Parathyroid adenoma (tissue), 2 donors: ENCODE results near the gene PRKG1.
"Not testable (repeated sequence)": the region's sequence is repeated elsewhere in the genome, so short reads cannot be mapped to it uniquely, and the experiment has no call there.

Experiments
- H2AFZ ChIP-seq: fragments of 300-600 bp; sonication (generic); one replicate; pipeline ENCODE4 v1.7.0; 2017; ENCODE audit warnings: antibody characterized with exemption, mild to moderate bottlenecking
- H3K27ac ChIP-seq: fragments of 300-600 bp; sonication (generic); one replicate; pipeline ENCODE4 v1.7.0; 2017
- H3K27me3 ChIP-seq: fragments of 300-600 bp; sonication (generic); one replicate; pipeline ENCODE4 v1.7.0; 2017; ENCODE audit warnings: low read length; ENCODE audit not compliant: control insufficient read depth, insufficient read depth
- H3K36me3 ChIP-seq: fragments of 300-600 bp; sonication (generic); one replicate; pipeline ENCODE4 v1.7.0; 2017; ENCODE audit warnings: low read length; ENCODE audit not compliant: control insufficient read depth, insufficient read depth
- H3K4me1 ChIP-seq: fragments of 300-600 bp; sonication (generic); one replicate; pipeline ENCODE4 v1.7.0; 2017; ENCODE audit warnings: control low read depth
- H3K4me2 ChIP-seq: fragments of 300-600 bp; sonication (generic); one replicate; pipeline ENCODE4 v1.7.0; 2017; ENCODE audit warnings: low read length
- H3K4me3 ChIP-seq: fragments of 300-600 bp; sonication (generic); one replicate; pipeline ENCODE4 v1.7.0; 2017; ENCODE audit warnings: low read depth, low read length
- H3K79me2 ChIP-seq: fragments of 300-600 bp; sonication (generic); one replicate; pipeline ENCODE4 v1.7.0; 2017; ENCODE audit warnings: control low read depth
- H3K9ac ChIP-seq: fragments of 300-600 bp; sonication (generic); one replicate; pipeline ENCODE4 v1.7.0; 2017; ENCODE audit warnings: mild to moderate bottlenecking
- H3K9me3 ChIP-seq: fragments of 300-600 bp; sonication (generic); one replicate; pipeline ENCODE4 v1.7.0; 2017; ENCODE audit warnings: low read length; ENCODE audit not compliant: control insufficient read depth
- TF ChIP-seq, protein P1 (sequence below): fragments of 300-600 bp; sonication (generic); IDR thresholded peaks from one replicate; pipeline ENCODE4 v1.7.0; 2017; ENCODE audit warnings: antibody characterized with exemption, mild to moderate bottlenecking
- donor health status: primary hyperparathyroidism.

Gene PRKG1

GRCh38 chr10:52239771-52240170, 1165.5 kb downstream of the PRKG1 start:
- H3K79me2 ChIP-seq: no peaks in the 10 kb centered on the region
- TF ChIP-seq, protein P1, sequence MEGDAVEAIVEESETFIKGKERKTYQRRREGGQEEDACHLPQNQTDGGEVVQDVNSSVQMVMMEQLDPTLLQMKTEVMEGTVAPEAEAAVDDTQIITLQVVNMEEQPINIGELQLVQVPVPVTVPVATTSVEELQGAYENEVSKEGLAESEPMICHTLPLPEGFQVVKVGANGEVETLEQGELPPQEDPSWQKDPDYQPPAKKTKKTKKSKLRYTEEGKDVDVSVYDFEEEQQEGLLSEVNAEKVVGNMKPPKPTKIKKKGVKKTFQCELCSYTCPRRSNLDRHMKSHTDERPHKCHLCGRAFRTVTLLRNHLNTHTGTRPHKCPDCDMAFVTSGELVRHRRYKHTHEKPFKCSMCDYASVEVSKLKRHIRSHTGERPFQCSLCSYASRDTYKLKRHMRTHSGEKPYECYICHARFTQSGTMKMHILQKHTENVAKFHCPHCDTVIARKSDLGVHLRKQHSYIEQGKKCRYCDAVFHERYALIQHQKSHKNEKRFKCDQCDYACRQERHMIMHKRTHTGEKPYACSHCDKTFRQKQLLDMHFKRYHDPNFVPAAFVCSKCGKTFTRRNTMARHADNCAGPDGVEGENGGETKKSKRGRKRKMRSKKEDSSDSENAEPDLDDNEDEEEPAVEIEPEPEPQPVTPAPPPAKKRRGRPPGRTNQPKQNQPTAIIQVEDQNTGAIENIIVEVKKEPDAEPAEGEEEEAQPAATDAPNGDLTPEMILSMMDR: no peak
- H3K9me3 ChIP-seq: no peaks in the 10 kb centered on the region
- no peak overlapping the region for H3K4me3 ChIP-seq
- no peak overlapping the region for H3K27ac ChIP-seq
- H3K9ac ChIP-seq: no peak overlapping the region
- H3K4me1 ChIP-seq: no peaks in the 10 kb centered on the region
- H3K27me3 ChIP-seq: no peaks in the 10 kb centered on the region
- no peaks in the 10 kb centered on the region for H3K36me3 ChIP-seq
- no peak overlapping the region for H3K4me2 ChIP-seq
- no peak overlapping the region for H2AFZ ChIP-seq

- Histone ChIP-seq H3K9me3 (no peaks in the 10 kb centered on the region), H3K4me2 (no peak overlapping the region), H3K79me2 (no peaks in the 10 kb centered on the region), H3K4me3 (no peak overlapping the region), H3K4me1 (no peaks in the 10 kb centered on the region), H2AFZ (no peak overlapping the region), H3K36me3 (no peaks in the 10 kb centered on the region), H3K27ac (no peak overlapping the region), H3K9ac (no peak overlapping the region), H3K27me3 (no peaks in the 10 kb centered on the region)
- TF ChIP-seq, protein P1: no peak
Measured at GRCh38 chr10:52245547-52245946, 1171.3 kb downstream of the PRKG1 start.

GRCh38 chr10:52247929-52248328, 1173.6 kb downstream of the PRKG1 start:
- H3K36me3 ChIP-seq, H3K4me1 ChIP-seq, H3K4me2 ChIP-seq, H3K9me3 ChIP-seq, H2AFZ ChIP-seq, H3K79me2 ChIP-seq, H3K27ac ChIP-seq, H3K4me3 ChIP-seq, H3K27me3 ChIP-seq, H3K9ac ChIP-seq: not testable (repeated sequence)

GRCh38 chr10:52248697-52249306, 1174.5 kb downstream of the PRKG1 start:
- Histone ChIP-seq H3K79me2 (no peaks in the 10 kb centered on the region), H3K9ac (no peak overlapping the region), H3K4me3 (no peak overlapping the region), H2AFZ (no peak overlapping the region), H3K36me3 (no peaks in the 10 kb centered on the region), H3K4me2 (no peak overlapping the region), H3K27ac (no peak overlapping the region), H3K4me1 (no peaks in the 10 kb centered on the region), H3K9me3 (no peaks in the 10 kb centered on the region), H3K27me3 (no peaks in the 10 kb centered on the region)
- TF ChIP-seq, protein P1: no peak

DNA sequence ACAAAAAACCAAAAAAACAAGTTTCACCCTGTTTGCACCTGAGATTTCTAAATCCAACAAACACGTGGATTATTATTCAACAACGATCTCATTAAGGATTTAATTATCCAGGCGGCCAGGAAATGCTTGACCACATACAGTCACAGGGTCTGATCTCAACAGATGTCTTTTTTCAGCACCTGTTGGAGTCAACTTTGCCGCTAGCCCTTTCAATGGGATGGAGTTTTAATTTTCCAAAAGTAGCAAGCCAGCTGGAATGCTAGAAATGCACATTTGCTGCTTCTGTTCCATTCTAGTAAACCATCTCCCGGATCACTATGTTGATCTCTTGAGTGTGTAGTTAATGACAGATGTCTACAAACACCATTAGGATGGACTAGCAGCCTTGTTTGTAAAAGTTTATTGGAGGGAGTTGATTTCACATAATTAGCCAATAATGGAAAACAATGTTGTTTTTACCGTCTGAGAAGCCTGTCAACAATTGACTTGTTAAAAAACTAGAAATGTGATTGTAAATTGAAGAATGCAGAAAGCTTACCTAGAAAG, 1175.6 kb downstream of the PRKG1 start:
- TF ChIP-seq, protein P1: no peak
- Histone ChIP-seq H3K36me3 (no peaks in the 10 kb centered on the region), H3K27me3 (no peaks in the 10 kb centered on the region), H3K27ac (no peak overlapping the region), H3K79me2 (no peaks in the 10 kb centered on the region), H3K9ac (no peak overlapping the region), H3K9me3 (no peaks in the 10 kb centered on the region), H2AFZ (no peak overlapping the region), H3K4me2 (no peak overlapping the region), H3K4me1 (no peaks in the 10 kb centered on the region), H3K4me3 (no peak overlapping the region)
